Stimulated activated CD8-positive, alpha-beta memory T cell treated with anti-CD3 and anti-CD28 coated beads, Interleukin-15, amount 100 ng/mL, for 48 hours (primary cell): ENCODE measurements around the gene CANX.
A peak's percentile ranks its signal among the peaks of the same experiment; 100 is the strongest.
"Not testable (repeated sequence)": the region's sequence is repeated elsewhere in the genome, so short reads cannot be mapped to it uniquely, and the experiment has no call there.

Source experiments
- DNase-seq, 2 donors: peaks; one replicate each; pipeline ENCODE4 v3.0.0-alpha.2; 2020; ENCODE audit warnings: low read depth in 2 of 2

Gene CANX, protein sequence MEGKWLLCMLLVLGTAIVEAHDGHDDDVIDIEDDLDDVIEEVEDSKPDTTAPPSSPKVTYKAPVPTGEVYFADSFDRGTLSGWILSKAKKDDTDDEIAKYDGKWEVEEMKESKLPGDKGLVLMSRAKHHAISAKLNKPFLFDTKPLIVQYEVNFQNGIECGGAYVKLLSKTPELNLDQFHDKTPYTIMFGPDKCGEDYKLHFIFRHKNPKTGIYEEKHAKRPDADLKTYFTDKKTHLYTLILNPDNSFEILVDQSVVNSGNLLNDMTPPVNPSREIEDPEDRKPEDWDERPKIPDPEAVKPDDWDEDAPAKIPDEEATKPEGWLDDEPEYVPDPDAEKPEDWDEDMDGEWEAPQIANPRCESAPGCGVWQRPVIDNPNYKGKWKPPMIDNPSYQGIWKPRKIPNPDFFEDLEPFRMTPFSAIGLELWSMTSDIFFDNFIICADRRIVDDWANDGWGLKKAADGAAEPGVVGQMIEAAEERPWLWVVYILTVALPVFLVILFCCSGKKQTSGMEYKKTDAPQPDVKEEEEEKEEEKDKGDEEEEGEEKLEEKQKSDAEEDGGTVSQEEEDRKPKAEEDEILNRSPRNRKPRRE

DNA sequence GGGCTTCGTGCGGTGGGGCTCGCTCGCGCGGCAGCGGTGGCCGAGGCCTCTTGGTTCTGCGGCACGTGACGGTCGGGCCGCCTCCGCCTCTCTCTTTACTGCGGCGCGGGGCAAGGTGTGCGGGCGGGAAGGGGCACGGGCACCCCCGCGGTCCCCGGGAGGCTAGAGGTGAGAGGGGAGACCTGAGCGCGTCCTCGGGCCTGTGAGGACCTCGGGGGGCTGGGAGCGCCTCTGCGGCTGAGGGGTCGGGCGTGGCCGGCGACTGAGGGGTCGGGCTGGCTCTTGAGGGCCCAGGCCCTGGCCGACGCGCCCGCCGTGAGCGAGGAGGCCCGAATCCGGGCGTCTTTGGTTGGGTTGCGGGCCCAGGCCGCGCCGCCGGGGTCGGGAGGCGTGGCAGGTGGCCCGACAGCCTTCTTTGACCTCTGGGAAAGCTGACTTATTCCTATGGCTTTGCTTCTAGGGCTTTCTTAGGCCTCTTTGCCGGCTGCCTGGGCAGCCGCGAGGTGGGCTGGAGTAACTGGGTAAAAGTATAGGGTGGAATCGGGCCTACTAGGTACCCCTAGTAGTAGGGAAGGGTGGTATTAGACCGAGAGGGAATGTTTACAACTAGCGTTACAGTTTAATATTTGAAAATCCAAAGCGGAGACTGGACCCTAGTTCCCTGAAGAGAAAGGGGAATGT is at the start of gene CANX:
Gene CANX (plus strand): TSS at position 33 of the 681 bp plus-strand sequence. CDS start 6,715 bp downstream, outside the sequence.
- no peak for DNase-seq

DNA sequence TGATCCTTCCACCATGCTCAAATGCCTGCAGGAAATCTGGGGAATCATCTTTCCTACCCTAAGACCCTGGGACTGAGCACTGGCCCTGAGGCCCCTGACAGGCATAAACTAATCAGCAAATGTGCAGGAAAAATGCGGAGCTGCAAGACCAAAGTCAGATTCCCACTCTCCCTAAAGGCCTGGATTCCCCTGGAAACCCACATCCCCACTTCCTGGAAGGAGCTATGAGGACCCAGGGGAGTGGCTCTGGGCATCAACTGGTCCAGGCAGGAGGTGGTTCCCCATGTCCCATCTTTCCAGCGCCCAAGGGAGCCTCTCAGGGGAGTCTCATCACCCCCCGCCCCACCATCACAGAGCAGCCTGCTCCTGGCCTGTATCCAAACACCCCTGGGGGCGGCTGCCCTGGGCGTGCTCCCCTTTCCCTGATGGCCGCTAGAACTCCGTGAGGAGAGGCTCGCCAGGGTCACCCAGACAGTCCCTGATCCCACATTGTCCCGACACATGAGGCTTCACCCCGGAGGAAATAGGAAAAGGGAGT is 49.5 kb upstream of the CANX start:
- DNase-seq = not testable (repeated sequence)

DNA sequence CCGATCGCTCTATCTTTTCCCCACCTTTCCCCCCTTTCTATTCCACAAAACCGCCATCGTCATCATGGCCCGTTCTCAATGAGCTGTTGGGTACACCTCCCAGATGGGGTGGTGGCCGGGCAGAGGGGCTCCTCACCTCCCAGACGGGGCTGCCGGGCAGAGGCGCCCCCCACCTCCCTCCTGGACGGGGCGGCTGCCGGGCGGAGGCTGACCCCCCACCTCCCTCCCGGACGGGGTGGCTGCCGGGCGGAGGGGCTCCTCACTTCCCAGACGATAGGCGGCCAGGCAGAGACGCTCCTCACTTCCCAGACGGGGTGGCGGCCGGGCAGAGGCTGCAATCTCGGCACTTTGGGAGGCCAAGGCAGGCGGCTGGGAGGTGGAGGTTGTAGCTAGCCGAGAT is 48.5 kb upstream of the CANX start:
- not testable (repeated sequence) for DNase-seq

DNA sequence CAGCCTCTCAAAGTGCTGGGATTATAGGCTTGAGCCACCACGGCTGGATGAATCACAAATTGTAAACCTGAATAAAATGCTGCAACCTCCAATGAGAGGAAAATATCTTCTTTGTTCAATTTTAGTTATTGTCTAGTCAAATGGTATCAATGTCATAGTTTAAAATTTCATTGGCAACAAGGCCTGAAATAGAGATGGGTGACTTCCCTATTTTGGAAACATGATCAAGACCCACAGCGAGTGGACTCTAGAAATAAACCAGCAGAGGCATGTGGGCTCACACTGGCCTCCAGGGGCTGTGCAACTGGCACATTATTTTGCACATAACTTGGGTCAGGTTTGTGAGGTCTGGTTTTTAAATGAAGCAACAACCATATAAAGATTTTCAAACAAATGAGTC is 45.6 kb upstream of the CANX start:
- not testable (repeated sequence) for DNase-seq

DNA sequence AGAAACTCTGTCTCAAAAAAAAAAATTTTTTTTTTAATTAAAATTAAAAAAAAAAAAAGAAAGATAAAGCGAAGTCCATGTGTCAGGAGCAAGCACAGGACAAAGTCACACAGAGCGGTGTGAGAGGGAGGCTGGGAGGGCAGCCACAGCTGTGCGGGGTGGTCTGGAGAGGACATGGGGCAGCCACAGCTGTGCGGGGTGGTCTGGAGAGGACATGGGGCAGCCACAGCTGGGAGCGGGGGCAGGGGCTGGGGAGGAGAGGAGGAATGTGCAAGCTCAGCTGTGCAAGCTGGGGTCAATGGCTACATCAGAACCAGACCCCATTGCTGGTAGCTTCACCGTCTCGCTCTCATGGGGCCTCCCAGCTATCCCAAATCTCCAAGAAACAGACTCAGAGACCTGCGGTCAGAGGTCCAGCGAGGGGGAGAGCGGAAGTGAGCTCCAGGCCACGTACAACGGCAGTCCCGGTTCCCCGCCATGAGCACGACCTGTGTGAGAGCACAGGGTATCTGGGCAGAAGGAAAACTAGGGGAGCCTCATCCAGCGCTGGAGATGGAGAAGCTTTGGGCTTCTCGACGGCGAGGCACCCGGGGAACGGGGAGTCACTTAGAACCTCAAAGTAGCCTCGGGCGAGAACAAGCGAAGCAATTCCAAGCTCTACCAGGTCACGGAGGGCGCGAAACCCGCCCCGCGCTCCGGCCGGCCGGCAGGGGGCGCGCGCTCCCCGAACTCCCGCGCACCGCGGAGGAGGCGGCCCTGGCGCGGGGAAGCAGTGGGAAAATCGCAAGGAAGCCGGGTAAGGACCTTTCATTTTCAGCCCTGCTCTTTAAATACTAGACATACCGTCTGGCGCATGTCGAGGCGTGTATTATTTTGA is 41.2 kb upstream of the CANX start:
- not testable (repeated sequence) for DNase-seq

DNA sequence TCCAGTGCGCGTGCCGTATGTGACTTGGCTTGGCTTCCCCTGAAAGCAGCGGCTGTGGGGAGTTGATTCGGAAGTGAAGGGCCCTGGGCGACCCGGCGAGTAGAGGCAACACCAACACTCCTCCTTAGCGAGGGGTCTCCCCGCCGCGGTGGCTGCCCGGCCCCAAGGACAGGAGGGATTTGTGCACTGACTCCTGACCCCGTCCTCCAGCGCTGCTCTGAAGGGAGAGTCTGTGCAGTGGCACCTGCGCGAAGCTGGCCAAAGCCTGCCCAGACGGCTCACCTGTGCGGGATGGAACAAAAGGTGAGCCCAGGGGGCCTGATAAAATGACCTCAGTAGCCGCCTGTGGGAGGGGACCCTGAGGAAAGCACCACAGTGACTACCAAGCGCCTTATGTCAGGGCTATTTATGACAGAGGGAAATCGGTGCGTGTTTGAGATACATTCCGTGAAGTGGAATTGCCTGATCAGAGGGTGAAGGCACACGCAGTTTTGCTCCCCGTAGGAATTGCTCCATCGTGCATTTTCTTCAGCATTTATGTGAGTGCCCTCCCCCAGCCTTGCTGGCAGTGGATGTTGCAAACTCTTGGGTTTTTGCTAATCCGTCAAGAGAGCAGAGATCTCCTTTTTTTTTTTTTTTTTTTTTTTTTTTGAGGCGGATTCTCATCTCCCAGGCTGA is 40.4 kb upstream of the CANX start:
- not testable (repeated sequence) for DNase-seq

DNA sequence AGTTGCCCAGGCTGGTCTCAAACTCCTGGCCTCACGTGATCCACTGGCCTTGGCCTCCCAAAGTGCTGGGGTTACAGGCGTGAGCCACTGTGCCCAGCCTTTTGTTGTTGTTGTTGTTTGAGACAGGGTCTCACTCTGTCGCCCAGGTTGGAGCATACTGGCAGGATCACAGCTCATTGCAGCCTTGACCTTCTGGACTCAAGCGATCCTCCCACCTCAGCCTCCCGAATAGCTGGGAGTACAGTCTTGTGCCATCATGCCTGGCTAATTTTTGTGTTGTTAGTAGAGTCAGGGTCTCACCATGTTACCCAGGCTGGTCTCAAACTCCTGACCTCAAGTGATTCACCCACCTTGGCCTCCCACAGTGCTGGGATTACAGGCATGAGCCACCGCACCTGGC is 37.1 kb upstream of the CANX start:
- not testable (repeated sequence) for DNase-seq

DNA sequence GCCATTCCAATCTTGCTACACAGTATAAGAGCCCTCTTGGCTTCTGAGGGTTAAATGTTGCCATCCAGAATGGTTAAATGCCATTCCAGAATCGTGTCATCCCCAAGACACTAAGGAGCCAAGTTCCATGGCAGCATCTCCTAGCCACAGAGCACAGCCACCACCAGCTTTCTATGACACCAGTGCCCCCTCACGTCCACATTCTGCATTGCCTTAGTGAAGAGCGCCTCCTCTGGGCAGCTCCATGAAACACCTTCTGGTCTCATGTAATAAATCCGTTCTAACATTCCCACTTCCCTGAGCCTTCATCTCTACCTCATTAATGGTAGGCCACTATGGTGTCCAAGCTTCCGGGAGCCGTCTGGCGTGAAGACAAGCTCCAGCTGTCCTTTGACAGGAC is 30.4 kb upstream of the CANX start:
- DNase-seq = no peak

DNA sequence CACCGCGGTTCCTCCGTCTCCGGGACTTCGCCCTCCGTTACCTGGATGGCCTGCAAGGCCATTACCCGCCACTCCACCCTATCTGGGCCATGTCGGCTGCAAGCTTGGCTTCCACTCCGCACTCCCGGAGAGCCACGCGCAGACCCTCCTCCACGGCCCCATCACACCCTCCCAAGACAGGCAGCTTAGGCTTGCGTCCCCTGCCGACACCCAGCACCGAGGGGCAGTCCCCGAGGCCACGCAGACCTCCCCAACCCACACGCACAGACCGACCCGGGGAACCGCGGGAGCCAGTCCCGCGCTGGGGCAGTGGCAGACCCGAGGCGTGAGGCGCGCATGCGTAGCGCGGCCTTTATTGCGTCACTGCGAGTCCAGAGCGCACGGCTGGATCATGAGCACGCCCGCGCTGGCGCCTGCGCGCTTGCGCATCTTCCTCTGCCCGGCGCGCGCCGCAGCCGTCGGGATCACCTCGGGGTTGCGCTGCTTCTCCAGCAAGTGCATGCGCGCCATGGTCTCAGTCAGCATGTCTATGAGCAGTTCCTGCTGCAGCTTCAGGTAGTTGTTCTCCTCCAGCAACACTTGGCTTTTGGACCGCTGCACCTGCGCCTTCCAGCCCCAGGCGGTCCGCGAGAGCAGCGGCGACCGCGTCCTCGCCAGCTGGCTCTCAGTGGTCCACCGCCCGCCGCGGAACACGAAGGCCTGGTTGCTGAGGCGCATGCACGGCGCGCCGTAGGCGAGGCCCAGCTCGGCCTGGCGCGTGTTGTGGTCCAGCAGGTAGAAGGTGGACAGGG is 20.3 kb upstream of the CANX start:
- DNase-seq = peak; percentile 94 to 95

DNA sequence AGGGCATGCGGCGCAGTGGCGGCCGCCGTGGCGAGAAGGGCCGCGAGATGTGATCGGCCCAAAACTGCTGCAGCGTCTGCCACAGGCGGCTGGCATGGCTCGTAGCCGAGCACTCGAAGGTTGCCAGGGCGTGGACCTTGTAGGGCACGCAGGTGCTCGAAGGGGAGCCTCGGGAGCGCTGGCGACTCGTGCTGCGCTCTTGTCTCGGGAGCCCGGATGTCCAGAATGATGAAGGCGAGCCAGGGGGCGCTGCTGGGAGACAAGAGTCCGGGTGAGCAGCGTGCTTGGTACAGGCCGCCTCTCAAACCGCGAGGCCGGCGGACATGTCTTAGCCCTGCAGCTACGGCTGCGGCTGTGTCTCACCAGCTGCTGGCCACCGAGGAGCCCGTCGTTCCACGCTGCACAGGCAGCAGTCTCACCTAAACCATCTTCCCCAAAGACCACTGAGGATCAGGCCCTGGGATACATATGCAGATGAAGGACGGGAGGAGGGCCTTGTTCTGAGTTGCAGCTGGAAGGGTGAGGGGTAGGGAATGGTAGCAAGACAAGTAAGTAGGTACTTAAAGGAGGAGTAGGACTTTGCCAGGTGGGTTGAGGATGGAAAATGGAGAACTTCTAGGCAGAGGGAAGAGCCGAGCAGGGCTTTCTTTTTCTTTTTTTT is 19.6 kb upstream of the CANX start:
- peak; percentile 57 to 69 for DNase-seq

DNA sequence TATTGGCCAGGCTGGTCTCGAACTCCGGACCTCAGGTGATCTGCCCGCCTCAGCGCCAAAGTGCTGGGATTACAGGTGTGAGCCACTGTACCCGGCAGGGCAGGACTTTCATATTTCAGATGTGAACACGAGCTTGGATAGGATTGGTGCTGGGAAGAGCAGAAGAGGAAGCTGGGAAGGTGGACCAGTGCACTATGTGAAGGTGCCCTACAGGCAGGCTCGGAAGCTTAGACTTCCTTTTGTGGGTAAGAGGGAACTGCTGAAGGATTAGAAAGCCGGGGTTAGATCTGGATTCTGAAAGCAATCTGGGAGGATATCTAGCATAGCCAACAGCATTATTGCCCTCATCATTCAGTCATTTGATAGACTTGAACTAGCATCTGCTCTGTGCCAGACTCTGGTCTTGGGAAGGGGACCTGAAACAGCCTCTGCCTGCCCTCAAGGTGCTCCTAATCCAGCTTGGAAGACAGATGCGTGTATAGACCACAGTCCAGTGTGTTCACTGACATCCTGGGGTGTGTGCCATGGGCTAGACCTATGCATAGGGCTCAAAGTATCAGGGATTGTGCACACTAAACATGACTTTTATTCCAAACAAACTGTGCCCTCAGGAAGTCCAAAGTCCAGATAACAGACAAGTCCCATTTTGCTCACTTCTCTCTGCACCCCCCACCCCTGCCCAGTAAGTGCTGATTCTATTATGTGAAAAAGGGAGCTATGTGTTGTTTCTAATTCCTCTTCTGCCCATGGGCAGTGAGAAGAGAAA is 18.6 kb upstream of the CANX start:
- DNase-seq = no peak

DNA sequence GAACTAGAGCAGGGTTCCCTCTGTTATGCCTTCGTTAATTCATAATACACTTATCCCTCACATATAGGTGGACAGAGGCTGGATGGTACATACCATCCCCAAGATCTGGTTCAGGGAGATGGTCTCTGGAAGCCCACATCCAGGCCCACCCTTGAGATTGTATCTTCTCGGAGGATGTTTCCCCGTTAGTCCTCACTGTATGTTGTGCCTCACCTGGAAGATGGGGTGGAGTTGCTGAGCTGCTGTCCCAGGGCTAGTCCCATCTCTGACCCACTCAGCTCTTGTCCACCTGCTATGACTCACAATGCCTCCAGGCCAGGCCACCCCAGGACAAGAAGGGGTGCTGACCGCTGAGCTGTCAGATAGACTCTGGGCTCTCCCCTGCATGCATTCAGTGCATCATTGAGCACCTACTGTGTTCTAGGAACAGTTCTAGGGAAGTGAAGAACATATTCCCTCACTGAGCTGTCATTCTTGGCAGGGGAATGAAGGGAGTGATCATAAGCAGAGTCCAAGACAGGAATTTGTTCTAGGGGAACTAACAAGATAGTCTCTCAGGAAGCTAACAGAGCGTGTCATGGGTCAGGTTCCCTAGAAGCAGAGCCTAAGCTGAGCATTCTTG is 17.9 kb upstream of the CANX start, which contains the start of gene CBY3:
Gene CBY3 (minus strand): TSS at position 255 of the 622 bp plus-strand sequence. CDS start 116 bp downstream, at position 139.
- DNase-seq = no peak

DNA sequence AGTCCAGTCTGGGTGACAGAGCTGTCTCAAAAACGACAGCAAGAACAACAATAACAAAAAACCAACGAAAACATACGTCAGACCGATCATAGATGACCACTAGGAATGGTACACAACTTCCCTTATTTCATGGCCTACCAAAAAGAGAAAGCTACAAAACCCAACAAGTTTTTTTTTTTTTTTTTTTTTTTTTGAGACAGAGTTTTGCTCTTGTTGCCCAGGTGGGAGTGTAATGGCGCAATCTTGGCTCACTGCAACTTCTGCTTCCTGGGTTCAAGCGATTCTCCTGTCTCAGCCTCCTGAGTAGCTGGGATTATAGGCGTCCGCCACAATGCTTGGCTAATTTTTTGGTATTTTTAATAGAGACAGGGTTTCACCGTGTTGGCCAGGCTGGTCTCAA is 9.6 kb upstream of the CANX start:
- DNase-seq = not testable (repeated sequence)

DNA sequence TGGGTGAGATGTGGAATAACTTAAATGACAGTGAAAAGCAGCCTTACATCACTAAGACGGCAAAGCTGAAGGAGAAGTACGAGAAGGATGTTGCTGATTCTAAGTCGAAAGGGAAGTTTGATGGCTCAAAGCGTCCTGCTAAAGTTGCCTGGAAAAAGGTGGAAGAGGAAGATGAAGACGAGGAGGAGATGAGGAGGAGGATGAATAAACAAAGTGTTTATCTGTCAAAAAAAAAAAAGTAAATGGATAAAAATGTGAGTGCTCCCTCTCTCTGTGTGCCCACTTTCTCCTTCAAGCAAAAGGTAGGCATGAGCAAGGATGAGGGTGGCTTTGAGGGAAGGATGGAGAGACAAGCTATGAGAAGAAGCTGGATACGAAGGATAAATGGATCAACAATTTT is 4.2 kb upstream of the CANX start:
- no peak for DNase-seq

DNA sequence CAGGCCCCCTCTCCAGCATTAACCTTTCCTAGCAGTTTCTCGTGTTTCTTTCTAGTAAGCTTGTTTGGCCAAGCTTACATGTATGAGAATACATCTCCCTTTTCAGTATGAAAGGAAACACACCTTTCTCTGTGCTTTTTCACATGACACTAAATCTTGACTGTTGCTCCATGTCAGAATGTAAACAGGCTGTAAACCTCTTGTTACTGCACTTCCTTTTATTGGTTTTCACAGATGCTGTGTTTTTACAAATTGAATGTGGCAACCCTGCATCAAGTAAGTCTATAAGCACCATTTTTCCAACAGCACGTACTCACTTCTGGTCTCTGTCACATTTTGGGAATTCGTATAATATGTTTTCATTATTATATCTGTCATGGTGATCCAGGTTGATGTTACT is 2.2 kb upstream of the CANX start:
- no peak for DNase-seq

DNA sequence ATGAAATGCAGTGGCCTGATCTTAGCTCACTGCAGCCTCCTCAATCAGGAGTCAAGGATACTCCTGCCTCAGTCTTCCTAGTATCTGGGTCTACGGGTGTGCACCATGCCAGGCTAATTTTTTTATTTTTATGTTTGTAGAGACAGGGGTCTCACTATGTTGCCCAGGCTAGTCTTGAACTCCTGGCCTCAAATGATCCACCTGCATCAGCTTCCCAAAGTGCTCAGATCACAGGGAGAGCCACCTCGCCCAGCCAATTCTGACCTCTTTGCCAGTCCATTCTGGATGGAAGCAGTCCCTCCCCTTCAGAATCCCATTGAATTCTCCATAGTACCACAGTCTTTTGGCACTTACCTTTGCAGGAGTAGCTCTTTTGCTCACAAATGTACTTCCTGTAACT is 1.7 kb upstream of the CANX start:
- no peak for DNase-seq

DNA sequence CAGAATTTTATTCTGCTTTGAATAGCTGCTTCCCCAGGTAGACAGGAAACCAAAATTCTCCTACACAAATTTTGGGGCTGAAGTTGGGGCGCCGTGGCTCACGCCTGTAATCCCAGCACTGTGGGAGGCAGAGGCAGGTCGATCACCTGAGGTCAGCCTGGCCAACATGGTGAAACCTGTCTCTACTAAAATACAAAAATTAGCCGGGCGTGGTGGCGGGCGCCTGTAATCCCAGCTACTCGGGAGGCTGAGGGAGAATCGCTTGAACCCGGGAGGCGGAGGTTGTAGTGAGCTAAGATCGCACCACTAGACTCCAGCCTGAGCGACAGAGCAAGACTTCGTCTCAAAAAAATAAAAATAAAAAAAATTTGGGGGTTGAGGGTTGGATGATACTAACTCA is 1.2 kb upstream of the CANX start:
- DNase-seq = not testable (repeated sequence)
